Astrocyte (in vitro differentiated cells and primary cell): ENCODE measurements around the gene ABCG8. TPM values are rescaled to one million over a fixed set of nuclear protein-coding genes. Genes with fewer than 3 reads are reported as not detected.

Experiments used
- DNase-seq: peaks from one replicate; pipeline ENCODE4 v3.0.0-alpha.2; 2010; ENCODE audit warnings: low read depth
- FAIRE-seq: peaks from 2 replicates; lab custom pipeline; 2011; peaks lifted over from hg19 to GRCh38; lab: Jason Lieb, UNC
- H2AFZ ChIP-seq: 2 replicates; pipeline ENCODE4 v1.6.0; 2012; ENCODE audit warnings: low read depth, low read length, inconsistent platforms
- H3K27ac ChIP-seq: 2 replicates; pipeline ENCODE4 v1.5.1; 2011; ENCODE audit warnings: low read depth, low read length, inconsistent platforms
- H3K27me3 ChIP-seq: 2 replicates; pipeline ENCODE4 v1.6.0; 2011; ENCODE audit warnings: low read length, inconsistent platforms; ENCODE audit not compliant: insufficient read depth
- H3K36me3 ChIP-seq: 2 replicates; pipeline ENCODE4 v1.5.1; 2011; ENCODE audit warnings: low read length, inconsistent platforms; ENCODE audit not compliant: insufficient read depth
- H3K4me1 ChIP-seq: 2 replicates; pipeline ENCODE4 v1.5.1; 2011; ENCODE audit warnings: low read length, inconsistent platforms; ENCODE audit not compliant: insufficient read depth
- H3K4me2 ChIP-seq: 2 replicates; pipeline ENCODE4 v1.6.0; 2012; ENCODE audit warnings: low read length, inconsistent platforms
- H3K4me3 ChIP-seq: 2 replicates; pipeline ENCODE4 v1.5.1; 2011; ENCODE audit warnings: low read depth, mild to moderate bottlenecking, low read length, inconsistent platforms; ENCODE audit not compliant: insufficient read depth
- H3K79me2 ChIP-seq: 2 replicates; pipeline ENCODE4 v1.6.0; 2012; ENCODE audit warnings: mild to moderate bottlenecking, low read length, inconsistent platforms; ENCODE audit not compliant: insufficient read depth
- H3K9ac ChIP-seq: 2 replicates; pipeline ENCODE4 v1.6.0; 2012; ENCODE audit warnings: mild to moderate bottlenecking, low read length, inconsistent platforms
- H3K9me3 ChIP-seq: 2 replicates; pipeline ENCODE4 v1.5.1; 2012; ENCODE audit warnings: low read depth, mild to moderate bottlenecking, low read length, inconsistent platforms; ENCODE audit not compliant: insufficient read depth
- H4K20me1 ChIP-seq: 2 replicates; pipeline ENCODE4 v1.6.0; 2012; ENCODE audit warnings: low read length, inconsistent platforms; ENCODE audit not compliant: insufficient read depth
- H3K27ac Mint-ChIP-seq: one replicate; pipeline ENCODE4 v1.8.0; 2021; ENCODE audit warnings: mild to moderate bottlenecking, mixed read lengths; ENCODE audit not compliant: unreplicated experiment
- H3K27me3 Mint-ChIP-seq: one replicate; pipeline ENCODE4 v1.8.0; 2021; ENCODE audit warnings: low read depth, mixed read lengths; ENCODE audit not compliant: unreplicated experiment
- H3K36me3 Mint-ChIP-seq: one replicate; pipeline ENCODE4 v1.8.0; 2021; ENCODE audit warnings: low read depth, mixed read lengths; ENCODE audit not compliant: unreplicated experiment
- H3K4me1 Mint-ChIP-seq: one replicate; pipeline ENCODE4 v1.8.0; 2021; ENCODE audit warnings: low read depth, mixed read lengths; ENCODE audit not compliant: unreplicated experiment
- H3K4me3 Mint-ChIP-seq: one replicate; pipeline ENCODE4 v1.8.0; 2021; ENCODE audit warnings: mild to moderate bottlenecking, moderate library complexity, mixed read lengths; ENCODE audit not compliant: unreplicated experiment
- H3K9me3 Mint-ChIP-seq: one replicate; pipeline ENCODE4 v1.8.0; 2021; ENCODE audit warnings: mild to moderate bottlenecking, mixed read lengths; ENCODE audit not compliant: unreplicated experiment
- EZH2 ChIP-seq: IDR thresholded peaks from 2 replicates; pipeline ENCODE4 v1.6.1; 2012; ENCODE audit warnings: mild to moderate bottlenecking, low read length, inconsistent platforms; ENCODE audit not compliant: insufficient read depth
- total RNA-seq: library from RNA; stranded (reverse); gene quantifications from 2 replicates; pipeline ENCODE4 v1.2.1, GENCODE V29; 2021
- TF ChIP-seq, protein P1 (sequence below): IDR thresholded peaks from 2 replicates; pipeline ENCODE4 v1.5.1; 2011; ENCODE audit warnings: low read depth, mild to moderate bottlenecking, inconsistent platforms, low read length, moderate library complexity; ENCODE audit not compliant: insufficient read depth

The ABCG8 gene
- total RNA-seq, 1 donor from 2014 or later: not detected

DNA sequence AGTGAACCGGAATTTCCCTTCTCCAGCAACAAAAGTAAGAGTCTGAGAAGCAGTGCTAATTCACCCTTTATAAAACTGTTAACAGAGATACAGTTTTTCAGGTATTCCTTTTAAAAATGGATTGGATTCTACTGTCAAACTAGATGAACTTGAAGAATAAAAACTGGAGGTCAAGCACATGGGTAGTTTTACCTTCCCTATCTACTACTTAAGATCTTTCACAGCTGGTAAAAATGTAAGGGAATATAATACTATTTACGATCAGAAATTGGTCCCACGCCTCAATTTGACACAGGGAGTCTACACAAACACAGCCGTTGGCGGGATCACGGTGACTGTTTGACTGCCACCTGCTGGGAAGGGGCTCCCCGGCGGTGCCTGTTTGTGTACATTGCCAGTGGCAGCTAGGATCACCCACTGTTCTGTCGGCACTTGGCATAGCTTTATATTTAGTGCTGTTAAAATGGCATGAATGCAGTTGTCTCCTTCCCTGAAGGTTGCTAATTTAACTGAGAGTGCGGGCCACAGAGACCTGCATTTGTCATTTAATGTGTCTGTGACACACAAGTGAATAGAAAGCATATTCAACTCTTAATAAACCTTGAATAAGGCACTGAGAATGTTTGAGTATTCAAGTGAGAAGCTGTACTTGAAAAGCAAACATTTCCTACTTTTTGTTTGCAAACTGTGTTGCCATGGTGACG is 59.5 kb downstream of the ABCG8 start:
- H3K9me3 Mint-ChIP-seq: no peaks in the 10 kb centered on the region

DNA sequence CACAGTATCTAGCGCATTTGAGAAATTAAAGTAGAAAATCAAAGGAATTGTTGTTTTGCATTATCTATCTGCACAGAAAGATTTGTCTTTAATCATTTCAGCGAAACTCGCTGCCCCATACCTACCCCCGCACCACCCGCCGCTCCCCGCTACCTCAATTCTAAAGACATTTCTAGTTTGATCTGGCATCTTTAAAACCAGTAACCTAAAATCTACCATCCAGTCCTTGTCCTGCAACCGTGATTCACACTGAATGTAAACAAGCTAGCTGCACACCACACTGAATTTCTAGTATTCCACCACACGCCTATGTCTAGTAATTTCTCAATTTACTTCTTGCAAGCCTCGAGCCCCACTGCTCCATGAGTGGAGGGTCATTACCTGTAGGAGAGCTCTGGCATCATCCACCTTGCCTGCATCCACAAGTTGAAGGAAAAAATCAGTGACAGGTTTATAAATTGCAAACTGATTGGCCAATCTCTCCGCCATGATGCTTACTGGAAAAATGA is 60.1 kb downstream of the ABCG8 start:
- Mint-ChIP-seq H3K27ac (no peak overlapping the region), H3K4me1 (no peaks in the 10 kb centered on the region)
- peak overlapping the region; percentile 19 for H3K27ac ChIP-seq

More for the DNA sequence above, 59.5 kb downstream of the ABCG8 start:
- Histone ChIP-seq H2AFZ (no peak overlapping the region), H3K27ac (no peak overlapping the region), H3K4me1 (peaks cover 6% of the 10 kb centered on the region), H3K9ac (no peak overlapping the region), H3K27me3 (no peaks in the 10 kb centered on the region), H3K4me2 (no peak overlapping the region), H3K9me3 (no peaks in the 10 kb centered on the region), H3K4me3 (no peak overlapping the region), H3K36me3 (peaks cover 42% of the 10 kb centered on the region), H3K79me2 (no peaks in the 10 kb centered on the region), H4K20me1 (no peaks in the 10 kb centered on the region)
- Mint-ChIP-seq H3K27me3 (no peaks in the 10 kb centered on the region), H3K4me3 (no peak overlapping the region), H3K4me1 (no peaks in the 10 kb centered on the region), H3K36me3 (peaks cover 12% of the 10 kb centered on the region), H3K27ac (no peak overlapping the region)
- no peak for FAIRE-seq
- DNase-seq: no peak
- TF ChIP-seq EZH2: no peak
- TF ChIP-seq, protein P1, sequence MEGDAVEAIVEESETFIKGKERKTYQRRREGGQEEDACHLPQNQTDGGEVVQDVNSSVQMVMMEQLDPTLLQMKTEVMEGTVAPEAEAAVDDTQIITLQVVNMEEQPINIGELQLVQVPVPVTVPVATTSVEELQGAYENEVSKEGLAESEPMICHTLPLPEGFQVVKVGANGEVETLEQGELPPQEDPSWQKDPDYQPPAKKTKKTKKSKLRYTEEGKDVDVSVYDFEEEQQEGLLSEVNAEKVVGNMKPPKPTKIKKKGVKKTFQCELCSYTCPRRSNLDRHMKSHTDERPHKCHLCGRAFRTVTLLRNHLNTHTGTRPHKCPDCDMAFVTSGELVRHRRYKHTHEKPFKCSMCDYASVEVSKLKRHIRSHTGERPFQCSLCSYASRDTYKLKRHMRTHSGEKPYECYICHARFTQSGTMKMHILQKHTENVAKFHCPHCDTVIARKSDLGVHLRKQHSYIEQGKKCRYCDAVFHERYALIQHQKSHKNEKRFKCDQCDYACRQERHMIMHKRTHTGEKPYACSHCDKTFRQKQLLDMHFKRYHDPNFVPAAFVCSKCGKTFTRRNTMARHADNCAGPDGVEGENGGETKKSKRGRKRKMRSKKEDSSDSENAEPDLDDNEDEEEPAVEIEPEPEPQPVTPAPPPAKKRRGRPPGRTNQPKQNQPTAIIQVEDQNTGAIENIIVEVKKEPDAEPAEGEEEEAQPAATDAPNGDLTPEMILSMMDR: peak; percentile 21

More for the DNA sequence above, 60.1 kb downstream of the ABCG8 start:
- Histone ChIP-seq H3K9me3 (no peaks in the 10 kb centered on the region), H3K79me2 (no peaks in the 10 kb centered on the region), H3K36me3 (peaks cover 38% of the 10 kb centered on the region), H3K27me3 (no peaks in the 10 kb centered on the region), H3K4me2 (no peak overlapping the region), H2AFZ (no peak overlapping the region), H3K9ac (no peak overlapping the region), H3K4me1 (peaks cover 6% of the 10 kb centered on the region), H4K20me1 (no peaks in the 10 kb centered on the region), H3K4me3 (no peak overlapping the region)
- H3K36me3 Mint-ChIP-seq: peaks cover 8% of the 10 kb centered on the region
- FAIRE-seq (no peak), DNase-seq (no peak)
- no peak overlapping the region for H3K4me3 Mint-ChIP-seq
- H3K9me3 Mint-ChIP-seq: no peaks in the 10 kb centered on the region
- no peak for TF ChIP-seq EZH2
- TF ChIP-seq, protein P1: no peak
- no peaks in the 10 kb centered on the region for H3K27me3 Mint-ChIP-seq
